Choroid plexus epithelial cell (primary cell): ENCODE results near the gene GPR6.

Source experiments
- DNase-seq: peaks from one replicate; pipeline ENCODE4 v3.0.0-alpha.2; 2010; ENCODE audit warnings: low read depth
- H3K4me3 ChIP-seq: 2 replicates; pipeline ENCODE4 v1.5.1; 2011; ENCODE audit warnings: low read depth, mild to moderate bottlenecking, control low read depth, low read length, moderate library complexity
- CTCF ChIP-seq: conservative IDR thresholded peaks from 2 replicates; pipeline ENCODE4 v1.5.1; 2011; ENCODE audit warnings: low read depth, mild to moderate bottlenecking, control low read depth, inconsistent platforms, low read length, moderate library complexity

GPR6 gene

DNA sequence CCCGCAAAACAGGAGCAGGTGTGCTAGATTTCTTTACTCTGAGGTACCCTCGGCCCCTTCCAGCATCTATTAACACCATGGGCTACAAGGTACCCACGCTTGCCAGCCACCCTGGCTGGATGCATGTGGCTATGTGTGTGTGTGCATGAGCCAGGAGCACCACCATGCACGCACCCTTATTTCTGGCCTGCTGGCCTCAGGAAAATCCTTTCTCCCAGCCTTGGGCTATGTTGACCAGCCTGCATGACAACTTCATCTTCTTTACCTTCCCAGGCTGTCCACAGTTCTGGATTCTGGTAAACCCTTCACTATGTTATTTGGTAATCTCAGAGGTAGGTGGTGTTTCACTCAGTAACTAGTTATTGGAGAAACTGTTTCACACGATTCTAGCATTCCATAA lies 40.4 kb downstream of the GPR6 start:
- DNase-seq: no peak
- no peak overlapping the region for H3K4me3 ChIP-seq
- no peak for TF ChIP-seq CTCF

- no peak for TF ChIP-seq CTCF
- H3K4me3 ChIP-seq: no peak overlapping the region
- no peak for DNase-seq
These were observed 42.8 kb downstream of the GPR6 start for GRCh38 chr6:110020888-110021287.

DNA sequence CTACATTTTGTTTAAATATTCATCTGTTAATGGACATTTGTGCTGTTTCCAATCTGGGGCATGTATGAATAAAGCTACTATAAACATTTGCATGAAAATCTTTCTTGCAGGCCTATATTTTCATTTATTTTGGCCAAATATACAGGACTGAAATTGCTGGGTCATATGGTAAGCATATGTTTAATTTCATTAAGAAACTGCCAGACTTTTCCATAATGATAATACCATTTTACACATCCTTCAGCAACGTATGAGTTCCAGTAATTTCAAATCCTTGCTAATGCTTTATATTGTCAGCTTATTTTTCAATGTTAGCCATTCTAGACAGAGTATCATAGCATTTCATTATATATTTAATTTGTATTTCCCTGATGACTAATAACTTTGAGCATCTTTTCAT lies 51.0 kb downstream of the GPR6 start:
- no peak overlapping the region for H3K4me3 ChIP-seq
- no peak for TF ChIP-seq CTCF
- no peak for DNase-seq
